ENCODE results near the gene CAMTA1. TPM values are rescaled to one million over a fixed set of nuclear protein-coding genes. Genes with fewer than 3 reads are reported as not detected.

CAMTA1 gene
- total and polyA plus RNA-seq, 4 donors = 18.0 to 93.5 (median 35.8) TPM

DNA sequence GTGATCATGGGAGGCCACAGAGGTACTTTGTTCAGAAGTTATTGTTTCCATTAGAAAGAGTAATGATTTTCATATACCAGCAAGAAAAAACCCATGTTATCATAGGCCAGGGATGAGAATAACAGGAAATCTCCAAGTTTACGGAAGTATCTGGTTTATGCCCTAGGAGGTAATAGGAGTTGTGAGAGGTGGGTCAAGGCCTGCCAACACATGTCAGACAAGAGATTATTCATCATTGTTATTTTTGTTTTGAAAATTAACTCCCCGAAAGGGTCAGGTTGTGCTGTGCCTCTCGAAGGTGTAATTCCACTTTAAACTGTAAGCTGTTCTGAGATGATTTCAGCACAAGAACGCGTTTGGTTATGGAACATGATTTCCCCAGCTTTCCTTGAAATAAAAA lies 218.4 kb downstream of the CAMTA1 start:
- Histone ChIP-seq H3K27ac (ENCODE audit: low read depth in 1 of 2, low read length in 2 of 2) (no peak overlapping the region), H3K9ac (ENCODE audit: low read depth in 1 of 2, low read length in 2 of 2) (no peak overlapping the region), H3K9me3 (ENCODE audit: control insufficient read depth in 4 of 4, low read length in 3 of 4) (no peaks in the 10 kb centered on the region), H3K27me3 (ENCODE audit: control insufficient read depth in 4 of 4, insufficient read depth in 4 of 4, low read length in 3 of 4) (no peaks in the 10 kb centered on the region), H3K36me3 (ENCODE audit: control insufficient read depth in 4 of 4, insufficient read depth in 3 of 4, low read depth in 1 of 4, low read length in 3 of 4) (no peaks in the 10 kb centered on the region), H3K4me3 (ENCODE audit: low read depth in 1 of 3, low read length in 3 of 3) (no peak overlapping the region), H3K4me1 (ENCODE audit: control insufficient read depth in 4 of 4, insufficient read depth in 4 of 4, low read length in 3 of 4) (no peaks in the 10 kb centered on the region)
- WGBS = 85% methylated on average over 5 of the region's 5 CpGs
- DNase-seq (ENCODE audit: low spot score) = no peak
- no peak for TF ChIP-seq RXRA (IDR thresholded peaks at IDR 0.05)
- TF ChIP-seq SP1 (IDR thresholded peaks at IDR 0.05) = no peak
- no peak for TF ChIP-seq TAF1 (conservative IDR thresholded peaks at IDR 0.05)
- TF ChIP-seq FOXA1 (IDR thresholded peaks at IDR 0.05) = no peak

DNA sequence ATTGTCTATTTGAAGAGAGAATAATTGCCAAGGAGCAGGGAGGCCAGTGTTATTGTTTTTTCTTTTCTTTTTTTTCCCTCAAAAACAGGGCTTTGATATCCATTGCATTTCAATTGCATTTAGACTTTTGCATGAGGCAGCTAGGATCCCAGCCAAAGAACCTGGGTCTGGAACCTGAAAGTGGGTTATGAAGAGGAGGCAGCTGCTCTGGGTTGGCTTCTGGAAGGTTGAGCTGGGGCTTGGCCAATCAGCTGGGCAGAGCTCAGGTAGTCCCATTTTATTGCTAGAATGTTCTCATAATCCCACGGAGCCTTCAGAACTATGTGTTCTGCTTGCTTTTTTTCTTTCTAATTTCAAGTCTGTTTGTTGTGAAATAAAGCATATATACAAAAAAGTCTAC lies 218.9 kb downstream of the CAMTA1 start:
- H3K9me3 ChIP-seq (ENCODE audit: control insufficient read depth in 4 of 4, low read length in 3 of 4) = no peaks in the 10 kb centered on the region
- WGBS = 87% methylated on average over 1 of the region's 1 CpG

DNA sequence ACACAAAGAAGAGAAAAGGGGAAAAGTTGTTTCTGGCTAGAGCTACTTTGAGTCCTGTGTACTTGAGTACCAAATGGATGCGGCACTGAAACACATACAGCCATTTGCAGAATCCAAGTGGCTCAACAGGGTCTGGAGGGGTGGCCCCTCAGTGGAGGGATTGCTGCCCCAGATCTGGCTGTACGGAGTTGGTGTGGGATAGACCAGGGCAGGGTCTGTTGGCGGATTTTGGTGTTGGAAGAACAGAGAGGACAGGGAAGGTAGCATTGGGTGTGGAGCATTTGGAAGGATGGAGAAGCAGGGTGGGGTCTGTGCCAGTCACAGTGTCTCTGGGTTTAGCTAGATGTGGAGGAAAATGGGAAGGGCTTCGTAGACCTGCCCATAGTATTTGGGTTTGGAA lies 220.5 kb downstream of the CAMTA1 start:
- Histone ChIP-seq H3K27me3 (ENCODE audit: control insufficient read depth in 4 of 4, insufficient read depth in 4 of 4, low read length in 3 of 4) (no peaks in the 10 kb centered on the region), H3K27ac (ENCODE audit: low read depth in 1 of 2, low read length in 2 of 2) (no peak overlapping the region), H3K36me3 (ENCODE audit: control insufficient read depth in 4 of 4, insufficient read depth in 3 of 4, low read depth in 1 of 4, low read length in 3 of 4) (no peaks in the 10 kb centered on the region), H3K9ac (ENCODE audit: low read depth in 1 of 2, low read length in 2 of 2) (no peak overlapping the region), H3K4me1 (ENCODE audit: control insufficient read depth in 4 of 4, insufficient read depth in 4 of 4, low read length in 3 of 4) (no peaks in the 10 kb centered on the region), H3K4me3 (ENCODE audit: low read depth in 1 of 3, low read length in 3 of 3) (no peak overlapping the region), H3K9me3 (ENCODE audit: control insufficient read depth in 4 of 4, low read length in 3 of 4) (no peaks in the 10 kb centered on the region)
- DNase-seq (ENCODE audit: low spot score) = no peak
- 91% methylated on average over 4 of the region's 4 CpGs for WGBS
- TF ChIP-seq, protein P1, sequence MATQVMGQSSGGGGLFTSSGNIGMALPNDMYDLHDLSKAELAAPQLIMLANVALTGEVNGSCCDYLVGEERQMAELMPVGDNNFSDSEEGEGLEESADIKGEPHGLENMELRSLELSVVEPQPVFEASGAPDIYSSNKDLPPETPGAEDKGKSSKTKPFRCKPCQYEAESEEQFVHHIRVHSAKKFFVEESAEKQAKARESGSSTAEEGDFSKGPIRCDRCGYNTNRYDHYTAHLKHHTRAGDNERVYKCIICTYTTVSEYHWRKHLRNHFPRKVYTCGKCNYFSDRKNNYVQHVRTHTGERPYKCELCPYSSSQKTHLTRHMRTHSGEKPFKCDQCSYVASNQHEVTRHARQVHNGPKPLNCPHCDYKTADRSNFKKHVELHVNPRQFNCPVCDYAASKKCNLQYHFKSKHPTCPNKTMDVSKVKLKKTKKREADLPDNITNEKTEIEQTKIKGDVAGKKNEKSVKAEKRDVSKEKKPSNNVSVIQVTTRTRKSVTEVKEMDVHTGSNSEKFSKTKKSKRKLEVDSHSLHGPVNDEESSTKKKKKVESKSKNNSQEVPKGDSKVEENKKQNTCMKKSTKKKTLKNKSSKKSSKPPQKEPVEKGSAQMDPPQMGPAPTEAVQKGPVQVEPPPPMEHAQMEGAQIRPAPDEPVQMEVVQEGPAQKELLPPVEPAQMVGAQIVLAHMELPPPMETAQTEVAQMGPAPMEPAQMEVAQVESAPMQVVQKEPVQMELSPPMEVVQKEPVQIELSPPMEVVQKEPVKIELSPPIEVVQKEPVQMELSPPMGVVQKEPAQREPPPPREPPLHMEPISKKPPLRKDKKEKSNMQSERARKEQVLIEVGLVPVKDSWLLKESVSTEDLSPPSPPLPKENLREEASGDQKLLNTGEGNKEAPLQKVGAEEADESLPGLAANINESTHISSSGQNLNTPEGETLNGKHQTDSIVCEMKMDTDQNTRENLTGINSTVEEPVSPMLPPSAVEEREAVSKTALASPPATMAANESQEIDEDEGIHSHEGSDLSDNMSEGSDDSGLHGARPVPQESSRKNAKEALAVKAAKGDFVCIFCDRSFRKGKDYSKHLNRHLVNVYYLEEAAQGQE (IDR thresholded peaks at IDR 0.05) = no peak
- TF ChIP-seq RXRA (IDR thresholded peaks at IDR 0.05) = no peak
- TF ChIP-seq GABPA (IDR thresholded peaks at IDR 0.05 in 1 of 2, conservative IDR thresholded peaks at IDR 0.05 in 1 of 2) = no peak
- TF ChIP-seq FOXA2 (IDR thresholded peaks at IDR 0.05) = no peak
- TF ChIP-seq, protein P2, sequence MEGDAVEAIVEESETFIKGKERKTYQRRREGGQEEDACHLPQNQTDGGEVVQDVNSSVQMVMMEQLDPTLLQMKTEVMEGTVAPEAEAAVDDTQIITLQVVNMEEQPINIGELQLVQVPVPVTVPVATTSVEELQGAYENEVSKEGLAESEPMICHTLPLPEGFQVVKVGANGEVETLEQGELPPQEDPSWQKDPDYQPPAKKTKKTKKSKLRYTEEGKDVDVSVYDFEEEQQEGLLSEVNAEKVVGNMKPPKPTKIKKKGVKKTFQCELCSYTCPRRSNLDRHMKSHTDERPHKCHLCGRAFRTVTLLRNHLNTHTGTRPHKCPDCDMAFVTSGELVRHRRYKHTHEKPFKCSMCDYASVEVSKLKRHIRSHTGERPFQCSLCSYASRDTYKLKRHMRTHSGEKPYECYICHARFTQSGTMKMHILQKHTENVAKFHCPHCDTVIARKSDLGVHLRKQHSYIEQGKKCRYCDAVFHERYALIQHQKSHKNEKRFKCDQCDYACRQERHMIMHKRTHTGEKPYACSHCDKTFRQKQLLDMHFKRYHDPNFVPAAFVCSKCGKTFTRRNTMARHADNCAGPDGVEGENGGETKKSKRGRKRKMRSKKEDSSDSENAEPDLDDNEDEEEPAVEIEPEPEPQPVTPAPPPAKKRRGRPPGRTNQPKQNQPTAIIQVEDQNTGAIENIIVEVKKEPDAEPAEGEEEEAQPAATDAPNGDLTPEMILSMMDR (IDR thresholded peaks at IDR 0.05; ENCODE audit: low read depth, low read length, missing input control) = no peak
- no peak for TF ChIP-seq HNF4G (IDR thresholded peaks at IDR 0.05)

More for the DNA sequence above, 218.9 kb downstream of the CAMTA1 start:
- Histone ChIP-seq H3K27ac (ENCODE audit: low read depth in 1 of 2, low read length in 2 of 2) (no peak overlapping the region), H3K4me1 (ENCODE audit: control insufficient read depth in 4 of 4, insufficient read depth in 4 of 4, low read length in 3 of 4) (no peaks in the 10 kb centered on the region), H3K4me3 (ENCODE audit: low read depth in 1 of 3, low read length in 3 of 3) (no peak overlapping the region), H3K9ac (ENCODE audit: low read depth in 1 of 2, low read length in 2 of 2) (no peak overlapping the region), H3K36me3 (ENCODE audit: control insufficient read depth in 4 of 4, insufficient read depth in 3 of 4, low read depth in 1 of 4, low read length in 3 of 4) (no peaks in the 10 kb centered on the region), H3K27me3 (ENCODE audit: control insufficient read depth in 4 of 4, insufficient read depth in 4 of 4, low read length in 3 of 4) (no peaks in the 10 kb centered on the region)
- TF ChIP-seq NR2F2 (IDR thresholded peaks at IDR 0.05) (no peak), EGR1 (IDR thresholded peaks at IDR 0.05; ENCODE audit: low read depth in 2 of 2) (no peak), HNF4G (IDR thresholded peaks at IDR 0.05) (no peak), YY1 (IDR thresholded peaks at IDR 0.05) (no peak), FOXA2 (IDR thresholded peaks at IDR 0.05) (no peak), RAD21 (IDR thresholded peaks at IDR 0.05) (no peak), SP1 (IDR thresholded peaks at IDR 0.05) (no peak), RXRA (IDR thresholded peaks at IDR 0.05) (no peak), HNF4A (conservative IDR thresholded peaks at IDR 0.05) (no peak)
- TF ChIP-seq, protein P3, sequence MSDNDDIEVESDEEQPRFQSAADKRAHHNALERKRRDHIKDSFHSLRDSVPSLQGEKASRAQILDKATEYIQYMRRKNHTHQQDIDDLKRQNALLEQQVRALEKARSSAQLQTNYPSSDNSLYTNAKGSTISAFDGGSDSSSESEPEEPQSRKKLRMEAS (IDR thresholded peaks at IDR 0.05) = no peak
- TF ChIP-seq, protein P4, sequence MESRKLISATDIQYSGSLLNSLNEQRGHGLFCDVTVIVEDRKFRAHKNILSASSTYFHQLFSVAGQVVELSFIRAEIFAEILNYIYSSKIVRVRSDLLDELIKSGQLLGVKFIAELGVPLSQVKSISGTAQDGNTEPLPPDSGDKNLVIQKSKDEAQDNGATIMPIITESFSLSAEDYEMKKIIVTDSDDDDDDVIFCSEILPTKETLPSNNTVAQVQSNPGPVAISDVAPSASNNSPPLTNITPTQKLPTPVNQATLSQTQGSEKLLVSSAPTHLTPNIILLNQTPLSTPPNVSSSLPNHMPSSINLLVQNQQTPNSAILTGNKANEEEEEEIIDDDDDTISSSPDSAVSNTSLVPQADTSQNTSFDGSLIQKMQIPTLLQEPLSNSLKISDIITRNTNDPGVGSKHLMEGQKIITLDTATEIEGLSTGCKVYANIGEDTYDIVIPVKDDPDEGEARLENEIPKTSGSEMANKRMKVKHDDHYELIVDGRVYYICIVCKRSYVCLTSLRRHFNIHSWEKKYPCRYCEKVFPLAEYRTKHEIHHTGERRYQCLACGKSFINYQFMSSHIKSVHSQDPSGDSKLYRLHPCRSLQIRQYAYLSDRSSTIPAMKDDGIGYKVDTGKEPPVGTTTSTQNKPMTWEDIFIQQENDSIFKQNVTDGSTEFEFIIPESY (IDR thresholded peaks at IDR 0.05) = no peak
- no peak for DNase-seq (ENCODE audit: low spot score)

Measured in liver (tissue), 9 donors.